HG02943 (cell line): ENCODE measurements around the gene GOT1.

ENCODE experiments used
- ATAC-seq: cut with Tn5 transposase; IDR thresholded peaks from one replicate; pipeline ENCODE4 v1.9.1; 2021; ENCODE audit warnings: mild to moderate bottlenecking, low read depth, moderate library complexity; ENCODE audit not compliant: unreplicated experiment

The GOT1 gene

GRCh38 chr10:99403674-99404073, 26.8 kb downstream of the GOT1 start:
- ATAC-seq, result no peak

GRCh38 chr10:99399664-99400063, 30.8 kb downstream of the GOT1 start:
- no peak for ATAC-seq

- no peak for ATAC-seq
Observed at GRCh38 chr10:99396471-99396870, 34.0 kb downstream of the GOT1 start.

DNA sequence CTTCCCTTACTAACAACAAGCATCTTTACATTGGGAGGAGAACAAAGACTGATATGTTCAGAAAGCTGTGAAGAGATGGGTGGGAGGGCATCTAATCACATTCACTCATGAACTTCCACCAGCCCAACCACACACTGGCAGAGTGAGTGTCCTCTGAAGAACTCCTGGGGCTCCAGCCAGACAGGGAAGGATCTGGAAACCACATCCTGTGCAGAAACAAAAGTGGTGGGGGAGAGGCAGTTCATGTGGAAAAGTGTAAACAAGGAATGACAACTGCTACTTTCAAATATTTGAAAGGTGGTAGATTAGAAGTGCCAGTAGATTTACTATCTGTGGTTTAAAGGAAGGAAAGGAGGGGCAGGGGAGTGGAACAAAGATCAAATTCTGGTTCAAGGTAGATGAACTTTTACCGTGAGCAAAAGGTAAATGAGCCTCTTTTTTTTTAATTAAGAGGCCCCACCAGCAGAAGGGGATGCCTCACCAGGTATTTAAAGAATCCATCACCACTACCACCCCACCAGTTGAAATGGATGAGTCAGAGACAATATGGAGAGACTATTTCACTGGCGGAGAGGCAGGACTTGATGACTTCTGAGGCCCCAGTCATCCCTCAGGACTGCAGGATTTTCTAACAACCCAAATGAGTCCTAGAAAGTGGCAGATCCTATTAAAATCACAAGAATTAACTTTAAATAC, 34.5 kb downstream of the GOT1 start:
- ATAC-seq, result no peak

- ATAC-seq, result no peak
Observed at GRCh38 chr10:99394761-99395386, 35.5 kb downstream of the GOT1 start.

DNA sequence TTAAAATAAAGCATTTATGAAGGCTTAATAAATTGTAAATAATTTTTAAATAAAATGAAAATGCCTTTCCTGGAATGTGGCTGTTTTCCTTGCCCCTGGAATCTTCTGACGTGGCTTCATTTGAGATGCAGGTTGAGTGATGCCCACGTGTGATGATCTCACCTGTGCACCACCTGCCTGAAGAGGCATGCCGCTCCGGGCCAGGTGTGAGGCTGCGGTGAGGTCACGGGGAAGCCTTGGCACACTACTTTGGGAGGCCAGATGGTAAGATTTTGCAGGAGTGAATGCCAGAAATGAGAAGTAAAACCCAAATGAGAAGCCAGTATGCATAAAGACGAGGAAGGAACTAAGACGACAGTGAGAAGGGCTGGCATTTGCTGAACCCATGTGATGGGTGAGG, 36.2 kb downstream of the GOT1 start:
- ATAC-seq, result no peak

- no peak for ATAC-seq
Observed at GRCh38 chr10:99393683-99394082, 36.7 kb downstream of the GOT1 start.

DNA sequence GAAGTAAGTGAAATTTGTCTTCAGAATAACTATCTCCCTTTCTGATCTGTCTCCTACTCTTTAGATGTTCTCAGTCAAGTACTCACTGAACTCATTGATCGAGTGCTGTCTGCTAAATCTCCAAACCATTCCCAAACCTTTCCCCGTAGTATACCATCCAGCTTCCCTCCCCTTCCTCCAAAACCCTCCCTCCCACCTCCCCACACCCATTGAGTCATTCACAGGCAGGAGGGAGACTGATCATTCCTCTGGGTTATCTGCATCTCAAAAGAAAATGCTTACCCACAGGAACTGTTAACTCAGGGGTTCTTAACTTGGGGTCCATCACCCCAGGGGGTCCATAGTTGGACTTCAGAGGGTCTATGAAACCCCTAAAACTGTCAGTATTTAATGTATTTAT, 37.4 kb downstream of the GOT1 start:
- no peak for ATAC-seq

DNA sequence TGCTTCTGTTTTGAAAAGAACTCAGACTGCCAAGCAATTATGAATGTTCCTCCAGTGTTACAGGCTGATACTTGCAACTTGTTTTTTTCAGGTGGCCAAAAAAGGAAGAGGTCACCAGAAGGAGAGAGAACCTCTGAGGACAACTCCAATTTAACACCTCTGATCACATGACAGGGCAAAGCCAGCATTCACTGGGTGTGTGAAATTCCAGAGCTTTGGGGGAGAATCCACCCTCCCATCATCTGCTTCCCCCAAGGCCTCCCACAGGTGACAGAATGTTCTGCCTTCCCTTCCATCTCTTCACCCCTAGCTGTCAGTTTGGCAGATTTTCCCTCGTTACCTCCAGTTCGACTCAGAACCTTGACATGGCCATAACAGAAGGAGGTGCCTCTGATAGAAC, 39.1 kb downstream of the GOT1 start:
- ATAC-seq, result no peak

DNA sequence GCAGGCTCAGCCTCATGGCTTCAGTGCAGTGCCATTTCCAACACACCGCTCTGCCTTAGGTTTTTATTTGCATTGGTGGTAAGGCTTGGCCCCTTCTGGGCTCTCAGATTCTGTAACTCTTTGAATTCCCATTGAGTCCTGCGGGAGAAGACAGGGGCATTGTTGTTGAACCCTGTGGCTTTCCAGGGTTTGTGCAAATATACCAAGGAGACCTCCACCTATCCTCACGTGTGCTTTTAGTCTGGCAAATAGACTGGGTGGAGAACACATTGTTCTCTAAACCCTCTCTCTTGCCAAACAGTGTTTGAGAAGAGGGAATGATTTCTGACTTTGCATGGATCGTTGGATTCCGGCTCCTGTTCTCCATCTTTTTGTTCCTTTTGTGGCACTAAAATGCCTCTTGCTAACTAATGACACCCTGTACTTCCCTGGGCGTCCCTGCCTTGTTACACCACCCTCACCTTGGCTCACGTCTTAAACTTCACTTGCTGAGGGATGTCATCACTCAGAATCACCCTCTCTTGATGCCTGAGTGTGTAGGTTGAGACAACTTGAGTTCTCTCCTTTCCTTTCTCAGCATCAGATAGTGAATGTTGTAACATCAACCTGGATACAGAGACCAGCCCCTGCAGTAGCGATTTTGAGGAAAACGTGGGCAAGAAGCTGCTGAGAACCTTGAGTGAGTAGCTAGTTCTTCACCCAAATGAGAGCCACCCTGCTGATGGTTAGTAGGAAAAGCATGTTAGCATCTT, 40.5 kb downstream of the GOT1 start:
- ATAC-seq, result no peak

DNA sequence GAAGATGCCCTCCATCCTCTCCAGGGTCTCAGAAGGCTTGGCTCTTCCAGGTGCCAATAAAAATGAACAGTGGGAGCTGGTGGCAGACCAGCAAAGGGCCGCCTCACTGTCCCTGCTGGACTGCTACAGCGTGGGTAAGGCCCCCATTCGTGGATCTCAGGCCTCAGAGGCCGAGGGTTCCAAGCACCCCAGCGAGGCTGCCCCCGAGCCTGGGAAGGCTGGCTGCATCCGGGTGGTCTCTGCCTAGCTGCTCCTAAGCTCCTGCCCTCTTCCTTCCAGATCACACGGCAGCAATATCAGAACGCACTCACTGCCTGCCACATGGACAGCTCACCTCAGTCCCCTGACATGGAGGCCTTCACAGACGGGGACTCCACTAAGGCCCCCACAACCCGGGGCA, 42.9 kb downstream of the GOT1 start:
- no peak for ATAC-seq

GRCh38 chr10:99387071-99387470, 43.4 kb downstream of the GOT1 start:
- no peak for ATAC-seq

DNA sequence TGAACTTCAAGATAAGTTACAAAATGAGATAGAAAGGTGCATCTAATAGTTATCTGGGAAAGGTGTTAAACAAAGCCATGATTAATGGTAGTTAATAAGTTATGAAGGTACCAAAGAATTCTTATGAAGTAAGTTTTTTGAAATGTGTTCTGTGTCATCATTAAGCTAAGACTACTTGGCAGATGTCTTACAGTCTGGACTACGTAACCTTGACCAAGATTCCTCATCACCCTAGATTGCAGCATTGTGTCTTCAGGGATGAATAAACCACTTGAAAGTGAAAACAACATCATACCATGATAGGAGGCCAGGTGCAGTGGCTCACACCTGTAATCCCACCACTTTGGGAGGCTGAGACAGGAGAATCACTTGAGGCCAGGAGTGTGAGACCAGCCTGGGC, 48.2 kb downstream of the GOT1 start:
- no peak for ATAC-seq

- no peak for ATAC-seq
Observed at GRCh38 chr10:99375426-99375825, 55.0 kb downstream of the GOT1 start.

DNA sequence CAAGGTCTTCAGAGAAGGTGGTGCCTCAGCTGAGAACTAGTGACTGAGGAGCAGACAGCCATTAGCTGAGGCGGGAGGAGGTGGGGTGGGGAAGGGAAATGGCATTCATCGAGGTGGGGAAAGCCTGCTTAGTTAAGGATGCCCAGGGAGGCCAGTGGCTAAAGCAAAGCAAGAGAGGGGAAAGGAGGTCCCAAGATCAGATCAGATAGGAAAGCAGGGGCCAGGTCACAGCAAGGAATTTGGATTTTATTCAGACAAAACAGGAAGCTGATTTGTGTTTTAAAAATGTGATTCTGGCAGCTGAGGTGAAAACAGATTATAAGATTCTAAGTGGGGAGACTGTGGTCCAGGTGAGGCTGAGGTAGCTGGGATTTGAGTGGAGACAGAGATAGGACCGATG, 55.5 kb downstream of the GOT1 start:
- no peak for ATAC-seq

DNA sequence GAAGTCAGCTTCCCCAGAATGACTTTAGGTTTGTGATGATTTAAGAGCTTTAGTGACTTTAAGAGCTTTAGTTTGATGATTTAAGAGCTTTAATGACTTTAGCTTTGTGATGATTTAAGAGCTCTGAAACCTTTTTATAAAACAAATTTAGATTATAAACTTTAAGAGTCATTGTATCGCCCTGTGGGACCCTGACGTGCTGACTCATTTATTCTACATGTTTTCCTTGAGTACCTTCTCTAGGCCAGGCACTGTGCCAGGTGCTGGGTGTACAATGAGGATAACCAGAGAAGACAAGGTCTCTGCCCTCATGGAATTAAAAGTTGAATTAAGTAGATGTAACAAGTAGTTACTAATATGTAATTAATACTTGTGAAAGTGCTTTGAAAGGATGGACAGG, 55.9 kb downstream of the GOT1 start:
- ATAC-seq, result no peak

GRCh38 chr10:99372546-99373271, 57.7 kb downstream of the GOT1 start:
- ATAC-seq, result no peak

DNA sequence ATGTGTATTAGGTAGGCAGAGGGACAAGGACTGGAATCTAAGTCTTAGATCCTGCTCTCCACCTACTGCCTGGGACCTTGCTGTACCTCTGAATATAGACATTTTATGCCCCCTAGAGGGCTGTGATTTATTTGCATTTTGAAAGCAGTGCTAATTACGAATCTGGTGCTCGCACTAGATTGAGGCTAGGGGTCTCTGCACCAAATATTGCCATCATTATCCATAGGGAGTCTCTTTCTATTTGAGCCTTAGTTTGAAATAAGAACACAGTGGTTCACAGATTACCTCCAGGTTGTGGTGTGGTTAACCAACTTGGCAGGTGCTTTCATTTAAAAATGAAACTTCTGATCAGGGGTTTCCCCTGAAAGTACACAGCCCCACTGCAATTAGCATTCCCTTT, 59.4 kb downstream of the GOT1 start:
- peak; percentile 89 for ATAC-seq

- no peak for ATAC-seq
Observed at GRCh38 chr10:99369551-99369950, 60.9 kb downstream of the GOT1 start.

DNA sequence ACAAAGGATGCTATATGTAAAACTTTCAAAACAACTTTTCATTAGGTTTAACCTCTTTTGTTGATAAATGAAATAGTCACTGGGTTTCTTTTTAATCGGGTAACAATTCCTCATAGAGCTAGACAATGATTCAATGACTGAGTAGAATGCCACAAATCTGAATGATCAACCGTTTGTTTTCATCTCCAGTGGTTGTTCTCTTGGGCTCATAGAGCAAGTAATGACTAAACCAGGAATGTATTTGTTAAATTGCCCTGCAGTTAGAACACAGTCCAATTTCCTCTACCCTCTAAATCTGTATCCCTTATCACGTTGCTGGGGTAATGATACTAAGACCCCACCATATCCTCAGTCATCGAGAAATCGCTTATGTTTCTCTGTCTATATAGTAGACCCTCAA, 61.3 kb downstream of the GOT1 start:
- ATAC-seq, result no peak

GRCh38 chr10:99368646-99369045, 61.8 kb downstream of the GOT1 start:
- ATAC-seq, result no peak
